T-helper 2 cell treated with Interferon-gamma antibody and Interleukin-4, amounts not matched to agents 5 μg/mL and 100 μg/mL, for 36 hours (primary cell): ENCODE data around the gene SF3B4.
"Not testable (repeated sequence)": the region's sequence is repeated elsewhere in the genome, so short reads cannot be mapped to it uniquely, and the experiment has no call there.

Source experiments
- DNase-seq: peaks from one replicate; pipeline ENCODE4 v3.0.0; 2021; ENCODE audit warnings: low spot score
- H3K27ac Mint-ChIP-seq: one replicate; pipeline ENCODE4 v1.8.0; 2021; ENCODE audit warnings: mild to moderate bottlenecking, mixed read lengths
- H3K27me3 Mint-ChIP-seq: one replicate; pipeline ENCODE4 v1.8.0; 2021; ENCODE audit warnings: low read depth, mixed read lengths
- H3K36me3 Mint-ChIP-seq: one replicate; pipeline ENCODE4 v1.8.0; 2021; ENCODE audit warnings: low read depth, mixed read lengths
- H3K4me1 Mint-ChIP-seq: one replicate; pipeline ENCODE4 v1.8.0; 2021; ENCODE audit warnings: low read depth, mixed read lengths
- H3K4me3 Mint-ChIP-seq: one replicate; pipeline ENCODE4 v1.8.0; 2022; ENCODE audit warnings: mild to moderate bottlenecking, moderate library complexity, mixed read lengths
- H3K9me3 Mint-ChIP-seq: one replicate; pipeline ENCODE4 v1.8.0; 2021; ENCODE audit warnings: mixed read lengths

The SF3B4 gene

GRCh38 chr1:149888247-149888998 lies 39.2 kb downstream of the SF3B4 start:
- H3K36me3 Mint-ChIP-seq = no peaks in the 10 kb centered on the region
- H3K27ac Mint-ChIP-seq = no peak overlapping the region
- H3K27me3 Mint-ChIP-seq = no peaks in the 10 kb centered on the region
- no peaks in the 10 kb centered on the region for H3K9me3 Mint-ChIP-seq
- H3K4me1 Mint-ChIP-seq = peaks cover 6% of the 10 kb centered on the region
- peak; percentile 75 for DNase-seq
- no peak overlapping the region for H3K4me3 Mint-ChIP-seq

- Mint-ChIP-seq H3K4me3 (no peak overlapping the region), H3K27me3 (no peaks in the 10 kb centered on the region), H3K4me1 (peaks cover 6% of the 10 kb centered on the region), H3K36me3 (no peaks in the 10 kb centered on the region), H3K9me3 (no peaks in the 10 kb centered on the region), H3K27ac (no peak overlapping the region)
- DNase-seq = peak; percentile 81
Observed at GRCh38 chr1:149887456-149888246, 40.0 kb downstream of the SF3B4 start.

- H3K36me3 Mint-ChIP-seq, H3K27me3 Mint-ChIP-seq, H3K27ac Mint-ChIP-seq, DNase-seq, H3K4me3 Mint-ChIP-seq, H3K9me3 Mint-ChIP-seq: not testable (repeated sequence)
- H3K4me1 Mint-ChIP-seq = peaks cover 10% of the 10 kb centered on the region
Observed at GRCh38 chr1:149887196-149887455, 40.5 kb downstream of the SF3B4 start.

- H3K27ac Mint-ChIP-seq = no peak overlapping the region
- no peaks in the 10 kb centered on the region for H3K27me3 Mint-ChIP-seq
- peak; percentile 89 for DNase-seq
- peaks cover 1% of the 10 kb centered on the region for H3K36me3 Mint-ChIP-seq
- no peaks in the 10 kb centered on the region for H3K9me3 Mint-ChIP-seq
- peaks cover 13% of the 10 kb centered on the region for H3K4me1 Mint-ChIP-seq
- H3K4me3 Mint-ChIP-seq = no peak overlapping the region
Observed at GRCh38 chr1:149886396-149887195, 41.0 kb downstream of the SF3B4 start.

- not testable (repeated sequence) for H3K9me3 Mint-ChIP-seq, DNase-seq, H3K27ac Mint-ChIP-seq, H3K36me3 Mint-ChIP-seq, H3K27me3 Mint-ChIP-seq, H3K4me3 Mint-ChIP-seq
- H3K4me1 Mint-ChIP-seq = peaks cover 15% of the 10 kb centered on the region
Observed at GRCh38 chr1:149886121-149886395, 41.5 kb downstream of the SF3B4 start.

GRCh38 chr1:149885339-149886120 lies 42.1 kb downstream of the SF3B4 start:
- Mint-ChIP-seq H3K27ac (no peak overlapping the region), H3K9me3 (no peaks in the 10 kb centered on the region), H3K4me3 (no peak overlapping the region), H3K4me1 (peaks cover 15% of the 10 kb centered on the region), H3K36me3 (peaks cover 2% of the 10 kb centered on the region), H3K27me3 (no peaks in the 10 kb centered on the region)
- DNase-seq = peak; percentile 73

- peaks cover 2% of the 10 kb centered on the region for H3K36me3 Mint-ChIP-seq
- H3K27me3 Mint-ChIP-seq = no peaks in the 10 kb centered on the region
- H3K4me3 Mint-ChIP-seq = no peak overlapping the region
- peaks cover 17% of the 10 kb centered on the region for H3K4me1 Mint-ChIP-seq
- no peak overlapping the region for H3K27ac Mint-ChIP-seq
- H3K9me3 Mint-ChIP-seq = no peaks in the 10 kb centered on the region
- DNase-seq = peak; percentile 34
Observed at GRCh38 chr1:149884433-149885338, 42.9 kb downstream of the SF3B4 start.

GRCh38 chr1:149883598-149884247 lies 43.9 kb downstream of the SF3B4 start:
- H3K27ac Mint-ChIP-seq = no peak overlapping the region
- no peak for DNase-seq
- peaks cover 22% of the 10 kb centered on the region for H3K4me1 Mint-ChIP-seq
- H3K4me3 Mint-ChIP-seq = no peak overlapping the region
- H3K36me3 Mint-ChIP-seq = peaks cover 2% of the 10 kb centered on the region
- H3K9me3 Mint-ChIP-seq = no peaks in the 10 kb centered on the region
- H3K27me3 Mint-ChIP-seq = no peaks in the 10 kb centered on the region

- H3K9me3 Mint-ChIP-seq = no peaks in the 10 kb centered on the region
- DNase-seq = no peak
- H3K4me3 Mint-ChIP-seq = no peak overlapping the region
- H3K27ac Mint-ChIP-seq = no peak overlapping the region
- peaks cover 2% of the 10 kb centered on the region for H3K36me3 Mint-ChIP-seq
- H3K27me3 Mint-ChIP-seq = no peaks in the 10 kb centered on the region
- H3K4me1 Mint-ChIP-seq = peaks cover 20% of the 10 kb centered on the region
Observed at GRCh38 chr1:149881876-149882275, 45.7 kb downstream of the SF3B4 start.

GRCh38 chr1:149879556-149879955 lies 48.0 kb downstream of the SF3B4 start:
- H3K4me3 Mint-ChIP-seq = peak overlapping the region; percentile 73
- H3K36me3 Mint-ChIP-seq = peaks cover 2% of the 10 kb centered on the region
- H3K27ac Mint-ChIP-seq = peak overlapping the region; percentile 80
- H3K27me3 Mint-ChIP-seq = no peaks in the 10 kb centered on the region
- H3K4me1 Mint-ChIP-seq = peaks cover 20% of the 10 kb centered on the region
- no peaks in the 10 kb centered on the region for H3K9me3 Mint-ChIP-seq
- no peak for DNase-seq

- H3K9me3 Mint-ChIP-seq = no peaks in the 10 kb centered on the region
- no peak overlapping the region for H3K4me3 Mint-ChIP-seq
Observed at GRCh38 chr1:149877211-149877946, 50.2 kb downstream of the SF3B4 start.

More at GRCh38 chr1:149877211-149877946, 50.2 kb downstream of the SF3B4 start:
- Mint-ChIP-seq H3K4me1 (peaks cover 19% of the 10 kb centered on the region), H3K27me3 (no peaks in the 10 kb centered on the region), H3K36me3 (peaks cover 2% of the 10 kb centered on the region), H3K27ac (no peak overlapping the region)
- no peak for DNase-seq
